Measurements from ENCODE around the gene SGSH.

SGSH gene

GRCh38 chr17:80225230-80225629, 5.1 kb upstream of the SGSH start:
- Histone ChIP-seq H3K27me3 (ENCODE audit: insufficient read depth, low read length) (no peaks in the 10 kb centered on the region), H3K36me3 (ENCODE audit: control insufficient read depth in 1 of 2, insufficient read depth in 2 of 2, low read length in 2 of 2) (peaks cover 26 to 33% of the 10 kb centered on the region in 2 experiments), H2AFZ (ENCODE audit: insufficient read depth, low read length, poor library complexity) (no peak overlapping the region), H3K4ac (ENCODE audit: low read depth, low read length) (no peak overlapping the region), H4K12ac (ENCODE audit: low read depth, low read length) (no peak overlapping the region), H3K4me1 (ENCODE audit: control insufficient read depth in 1 of 2, insufficient read depth in 2 of 2, low read length in 2 of 2) (peaks cover 11 to 14% of the 10 kb centered on the region in 2 experiments), H4K8ac (ENCODE audit: low read depth, low read length) (no peak overlapping the region), H3K18ac (ENCODE audit: low read length) (no peak overlapping the region), H2BK5ac (ENCODE audit: low read depth, low read length, poor library complexity) (no peak overlapping the region), H3K79me2 (ENCODE audit: control insufficient read depth, insufficient read depth, low read length, poor library complexity) (peaks cover 5% of the 10 kb centered on the region), H4K91ac (ENCODE audit: low read depth, low read length) (no peak overlapping the region), H2BK120ac (ENCODE audit: insufficient read depth, low read length, poor library complexity) (no peak overlapping the region), H3K79me1 (ENCODE audit: low read length) (peaks cover 3% of the 10 kb centered on the region), H3K23ac (ENCODE audit: low read length) (no peak overlapping the region), H3K4me3 (ENCODE audit: low read depth, low read length) (no peak overlapping the region), H3K9ac (ENCODE audit: low read length) (no peak overlapping the region), H2BK12ac (ENCODE audit: low read length) (no peak overlapping the region), H3K14ac (ENCODE audit: low read length) (no peak overlapping the region), H3K9me3 (ENCODE audit: insufficient read depth, low read depth, low read length) (peaks cover 5% of the 10 kb centered on the region), H2AK5ac (ENCODE audit: low read length) (no peak overlapping the region), H3K27ac (ENCODE audit: low read depth, low read length) (no peak overlapping the region), H3K4me2 (ENCODE audit: low read length) (no peak overlapping the region)
- WGBS (ENCODE audit: extremely low coverage, insufficient coverage, insufficient read length), result no CpG with 5 or more reads among the region's 6 CpGs
- DNase-seq, result no peak

GRCh38 chr17:80224683-80225082, 4.5 kb upstream of the SGSH start:
- no peak overlapping the region for H2AK5ac ChIP-seq (ENCODE audit: low read length)
- H3K79me1 ChIP-seq (ENCODE audit: low read length), result peaks cover 8% of the 10 kb centered on the region
- peaks cover 5% of the 10 kb centered on the region for H3K9me3 ChIP-seq (ENCODE audit: insufficient read depth, low read depth, low read length)
- H3K79me2 ChIP-seq (ENCODE audit: control insufficient read depth, insufficient read depth, low read length, poor library complexity), result peaks cover 10% of the 10 kb centered on the region
- H4K12ac ChIP-seq (ENCODE audit: low read depth, low read length), result no peak overlapping the region
- no peak overlapping the region for H2BK12ac ChIP-seq (ENCODE audit: low read length)
- no peak overlapping the region for H3K18ac ChIP-seq (ENCODE audit: low read length)
- H3K9ac ChIP-seq (ENCODE audit: low read length), result peak overlapping the region; percentile 5
- no peak overlapping the region for H4K91ac ChIP-seq (ENCODE audit: low read depth, low read length)
- H2BK120ac ChIP-seq (ENCODE audit: insufficient read depth, low read length, poor library complexity), result no peak overlapping the region
- H3K4me1 ChIP-seq (ENCODE audit: control insufficient read depth in 1 of 2, insufficient read depth in 2 of 2, low read length in 2 of 2), result peaks cover 11 to 15% of the 10 kb centered on the region in 2 experiments
- no peaks in the 10 kb centered on the region for H3K27me3 ChIP-seq (ENCODE audit: insufficient read depth, low read length)
- no peak overlapping the region for H3K23ac ChIP-seq (ENCODE audit: low read length)
- H4K8ac ChIP-seq (ENCODE audit: low read depth, low read length), result no peak overlapping the region
- no peak for DNase-seq
- H3K4me3 ChIP-seq (ENCODE audit: low read depth, low read length), result no peak overlapping the region
- H2AFZ ChIP-seq (ENCODE audit: insufficient read depth, low read length, poor library complexity), result no peak overlapping the region
- H3K36me3 ChIP-seq (ENCODE audit: control insufficient read depth in 1 of 2, insufficient read depth in 2 of 2, low read length in 2 of 2), result peaks cover 26 to 33% of the 10 kb centered on the region in 2 experiments
- H3K4me2 ChIP-seq (ENCODE audit: low read length), result no peak overlapping the region
- no peak overlapping the region for H2BK5ac ChIP-seq (ENCODE audit: low read depth, low read length, poor library complexity)
- no peak overlapping the region for H3K4ac ChIP-seq (ENCODE audit: low read depth, low read length)
- H3K27ac ChIP-seq (ENCODE audit: low read depth, low read length), result no peak overlapping the region
- WGBS (ENCODE audit: extremely low coverage, insufficient coverage, insufficient read length), result no CpG with 5 or more reads among the region's 6 CpGs
- H3K14ac ChIP-seq (ENCODE audit: low read length), result no peak overlapping the region

- no peak overlapping the region for H2AK5ac ChIP-seq (ENCODE audit: low read length)
- no peak overlapping the region for H3K4ac ChIP-seq (ENCODE audit: low read depth, low read length)
- H3K36me3 ChIP-seq (ENCODE audit: control insufficient read depth in 1 of 2, insufficient read depth in 2 of 2, low read length in 2 of 2), result peaks cover 25 to 31% of the 10 kb centered on the region in 2 experiments
- H3K27ac ChIP-seq (ENCODE audit: low read depth, low read length), result no peak overlapping the region
- DNase-seq, result no peak
- H4K12ac ChIP-seq (ENCODE audit: low read depth, low read length), result no peak overlapping the region
- H2BK5ac ChIP-seq (ENCODE audit: low read depth, low read length, poor library complexity), result no peak overlapping the region
- no peak overlapping the region for H2AFZ ChIP-seq (ENCODE audit: insufficient read depth, low read length, poor library complexity)
- no peak overlapping the region for H3K23ac ChIP-seq (ENCODE audit: low read length)
- H3K79me2 ChIP-seq (ENCODE audit: control insufficient read depth, insufficient read depth, low read length, poor library complexity), result peaks cover 10% of the 10 kb centered on the region
- no peak overlapping the region for H2BK120ac ChIP-seq (ENCODE audit: insufficient read depth, low read length, poor library complexity)
- no peak overlapping the region for H2BK12ac ChIP-seq (ENCODE audit: low read length)
- no peak overlapping the region for H3K14ac ChIP-seq (ENCODE audit: low read length)
- H4K8ac ChIP-seq (ENCODE audit: low read depth, low read length), result no peak overlapping the region
- no peak overlapping the region for H3K4me3 ChIP-seq (ENCODE audit: low read depth, low read length)
- peaks cover 11 to 18% of the 10 kb centered on the region in 2 experiments for H3K4me1 ChIP-seq (ENCODE audit: control insufficient read depth in 1 of 2, insufficient read depth in 2 of 2, low read length in 2 of 2)
- H3K9ac ChIP-seq (ENCODE audit: low read length), result no peak overlapping the region
- H3K9me3 ChIP-seq (ENCODE audit: insufficient read depth, low read depth, low read length), result peaks cover 5% of the 10 kb centered on the region
- H3K18ac ChIP-seq (ENCODE audit: low read length), result peak overlapping the region; percentile 43
- H3K79me1 ChIP-seq (ENCODE audit: low read length), result peaks cover 8% of the 10 kb centered on the region
- no peak overlapping the region for H4K91ac ChIP-seq (ENCODE audit: low read depth, low read length)
- no peak overlapping the region for H3K4me2 ChIP-seq (ENCODE audit: low read length)
- no peaks in the 10 kb centered on the region for H3K27me3 ChIP-seq (ENCODE audit: insufficient read depth, low read length)
- 100% methylated on average over 3 of the region's 11 CpGs for WGBS (ENCODE audit: extremely low coverage, insufficient coverage, insufficient read length)
These were observed 3.8 kb upstream of the SGSH start for GRCh38 chr17:80223838-80224497.

- H3K4ac ChIP-seq (ENCODE audit: low read depth, low read length), result no peak overlapping the region
- H2BK5ac ChIP-seq (ENCODE audit: low read depth, low read length, poor library complexity), result no peak overlapping the region
- DNase-seq, result no peak
- H4K8ac ChIP-seq (ENCODE audit: low read depth, low read length), result no peak overlapping the region
- no peak overlapping the region for H3K23ac ChIP-seq (ENCODE audit: low read length)
- no peak overlapping the region for H3K18ac ChIP-seq (ENCODE audit: low read length)
- H2BK120ac ChIP-seq (ENCODE audit: insufficient read depth, low read length, poor library complexity), result no peak overlapping the region
- H4K12ac ChIP-seq (ENCODE audit: low read depth, low read length), result no peak overlapping the region
- H4K91ac ChIP-seq (ENCODE audit: low read depth, low read length), result no peak overlapping the region
- no peak overlapping the region for H3K27ac ChIP-seq (ENCODE audit: low read depth, low read length)
- peaks cover 21 to 24% of the 10 kb centered on the region in 2 experiments for H3K36me3 ChIP-seq (ENCODE audit: control insufficient read depth in 1 of 2, insufficient read depth in 2 of 2, low read length in 2 of 2)
- H3K27me3 ChIP-seq (ENCODE audit: insufficient read depth, low read length), result no peaks in the 10 kb centered on the region
- WGBS (ENCODE audit: extremely low coverage, insufficient coverage, insufficient read length), result no CpG with 5 or more reads among the region's 18 CpGs
- H2BK12ac ChIP-seq (ENCODE audit: low read length), result no peak overlapping the region
- no peak overlapping the region for H2AFZ ChIP-seq (ENCODE audit: insufficient read depth, low read length, poor library complexity)
- H3K9ac ChIP-seq (ENCODE audit: low read length), result no peak overlapping the region
- peaks cover 8% of the 10 kb centered on the region for H3K79me1 ChIP-seq (ENCODE audit: low read length)
- H3K4me3 ChIP-seq (ENCODE audit: low read depth, low read length), result peak overlapping the region; percentile 29
- no peak overlapping the region for H2AK5ac ChIP-seq (ENCODE audit: low read length)
- H3K79me2 ChIP-seq (ENCODE audit: control insufficient read depth, insufficient read depth, low read length, poor library complexity), result peaks cover 10% of the 10 kb centered on the region
- no peak overlapping the region for H3K4me2 ChIP-seq (ENCODE audit: low read length)
- H3K9me3 ChIP-seq (ENCODE audit: insufficient read depth, low read depth, low read length), result peaks cover 5% of the 10 kb centered on the region
- H3K14ac ChIP-seq (ENCODE audit: low read length), result no peak overlapping the region
- H3K4me1 ChIP-seq (ENCODE audit: control insufficient read depth in 1 of 2, insufficient read depth in 2 of 2, low read length in 2 of 2), result peaks cover 11 to 18% of the 10 kb centered on the region in 2 experiments
These were observed 3.1 kb upstream of the SGSH start for GRCh38 chr17:80223142-80223815.

Data from trophoblast cell (in vitro differentiated cells and primary cell).